GM21423 (cell line): ENCODE results near the gene PHACTR4.
"Not testable (repeated sequence)": the region's sequence is repeated elsewhere in the genome, so short reads cannot be mapped to it uniquely, and the experiment has no call there.

Source experiments
- ATAC-seq: cut with Tn5 transposase; IDR thresholded peaks from one replicate; pipeline ENCODE4 v1.9.1; 2021; ENCODE audit warnings: mild to moderate bottlenecking, moderate library complexity; ENCODE audit not compliant: unreplicated experiment

The PHACTR4 gene

GRCh38 chr1:28482138-28482537 lies 112.6 kb downstream of the PHACTR4 start:
- ATAC-seq = no peak

DNA sequence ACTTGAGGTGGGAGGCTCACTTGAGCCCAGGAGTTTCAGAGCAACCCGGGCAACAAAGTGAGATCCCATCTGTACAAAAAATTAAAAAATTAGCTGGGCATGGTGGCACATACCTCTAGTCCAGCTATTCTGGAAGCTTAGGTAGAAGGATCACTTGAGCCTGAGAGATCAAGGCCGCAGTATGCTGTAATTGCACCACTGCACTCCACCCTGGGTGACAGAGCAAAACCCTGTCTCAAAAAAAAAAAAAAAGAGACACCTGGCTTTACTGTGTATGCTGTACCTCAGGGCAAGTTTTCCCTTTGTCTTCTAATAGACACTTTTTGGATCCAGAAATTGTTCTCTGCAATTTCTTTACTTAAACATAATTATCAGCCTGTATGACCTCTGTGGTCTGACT lies 113.2 kb downstream of the PHACTR4 start:
- no peak for ATAC-seq

- no peak for ATAC-seq
These were observed 125.2 kb downstream of the PHACTR4 start for GRCh38 chr1:28494737-28495136.

- ATAC-seq = no peak
These were observed 130.0 kb downstream of the PHACTR4 start for GRCh38 chr1:28499553-28499952.

DNA sequence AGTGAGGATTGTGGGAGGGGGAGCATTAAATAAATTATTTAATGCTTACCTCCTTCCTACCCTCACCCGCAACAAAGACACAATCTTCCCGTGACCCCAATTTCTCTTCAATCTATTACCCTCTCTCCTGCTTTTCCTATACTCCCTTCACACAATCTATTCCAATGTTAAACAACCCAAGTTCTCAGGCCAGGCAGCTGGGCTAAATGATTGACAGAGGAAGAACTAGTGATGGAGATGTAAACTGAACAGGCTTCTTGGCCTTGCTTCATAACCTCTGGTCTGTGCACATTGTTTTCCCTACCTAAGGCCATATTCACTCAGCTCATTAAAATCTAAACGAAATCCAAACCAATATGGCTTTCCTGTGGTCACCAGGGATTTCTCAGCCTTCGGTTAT lies 132.4 kb downstream of the PHACTR4 start:
- no peak for ATAC-seq

DNA sequence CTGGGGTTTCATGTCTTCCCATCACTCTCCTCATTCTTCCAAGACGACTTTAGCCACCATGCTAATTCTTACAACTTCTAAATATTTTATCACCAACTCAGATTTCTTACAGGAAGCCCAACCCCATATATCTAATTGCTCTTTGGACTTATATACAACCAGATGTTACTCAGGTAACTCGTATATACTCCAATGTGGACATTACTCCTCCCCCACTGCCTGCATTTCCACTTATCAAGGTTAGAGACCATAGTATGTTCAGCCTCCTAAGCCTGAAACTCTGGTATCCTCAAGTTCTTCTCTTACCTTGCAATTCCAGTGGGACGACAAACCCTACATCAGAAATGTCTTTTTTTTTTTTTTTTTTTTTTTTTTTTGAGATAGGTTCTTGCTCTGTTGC lies 133.6 kb downstream of the PHACTR4 start:
- ATAC-seq = no peak

DNA sequence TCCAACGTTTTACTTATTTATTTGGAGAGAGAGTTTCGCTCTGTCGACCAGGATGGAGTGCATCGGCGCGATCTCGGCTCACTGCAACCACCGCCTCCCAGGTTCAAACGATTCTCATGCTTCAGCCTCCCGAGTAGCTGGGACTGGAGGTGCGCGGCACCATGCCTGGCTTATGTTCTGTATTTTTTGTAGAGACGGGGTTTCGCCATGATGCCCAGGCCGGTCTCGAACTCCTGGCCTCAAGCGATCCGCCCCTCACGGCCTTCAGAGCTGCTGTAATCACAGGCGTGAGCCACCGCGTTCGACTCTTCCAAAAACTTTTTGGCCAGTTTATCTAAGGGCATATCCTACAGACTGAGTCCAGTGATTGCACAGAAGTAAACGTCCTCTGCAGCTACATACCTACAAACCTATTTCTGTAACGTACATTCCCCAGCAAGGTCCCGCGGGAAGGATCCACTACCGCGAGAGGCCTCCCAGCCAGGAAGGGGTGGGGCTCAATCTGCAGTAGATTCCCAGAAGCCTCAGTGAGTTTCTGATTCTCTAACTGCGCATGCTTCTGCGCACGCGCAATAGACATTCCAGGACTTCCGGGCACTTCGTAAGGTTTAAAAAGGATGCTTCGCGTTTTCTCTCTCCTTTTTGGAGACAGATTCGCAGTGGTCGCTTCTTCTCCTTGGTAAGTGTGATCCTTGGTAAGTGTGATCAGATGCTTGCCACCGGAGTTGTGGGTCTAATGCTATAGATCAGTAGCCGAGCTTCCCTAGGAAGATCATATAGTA lies 136.1 kb downstream of the PHACTR4 start, which contains the start of gene RCC1:
Gene RCC1, plus strand, starts transcription at position 638 of the 782 bp plus-strand sequence. CDS start 23,824 bp downstream, outside the sequence.
- ATAC-seq = peak; percentile 87

DNA sequence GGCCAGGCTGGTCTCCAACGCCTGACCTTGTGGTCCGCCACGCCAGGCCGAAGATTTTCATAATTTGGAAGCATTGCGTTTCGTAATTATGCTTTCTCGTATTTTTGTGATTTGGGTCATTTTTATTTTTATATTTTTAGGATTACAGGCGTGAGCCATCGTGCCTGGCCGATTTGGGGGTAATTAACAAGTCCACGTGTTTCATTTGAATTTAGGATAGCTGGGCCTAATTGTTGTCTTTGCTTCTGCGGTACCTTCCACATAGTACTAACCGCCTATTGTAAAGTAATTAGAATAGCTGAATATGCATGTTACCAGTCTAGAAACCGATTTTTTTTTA lies 137.3 kb downstream of the PHACTR4 start:
- no peak for ATAC-seq

DNA sequence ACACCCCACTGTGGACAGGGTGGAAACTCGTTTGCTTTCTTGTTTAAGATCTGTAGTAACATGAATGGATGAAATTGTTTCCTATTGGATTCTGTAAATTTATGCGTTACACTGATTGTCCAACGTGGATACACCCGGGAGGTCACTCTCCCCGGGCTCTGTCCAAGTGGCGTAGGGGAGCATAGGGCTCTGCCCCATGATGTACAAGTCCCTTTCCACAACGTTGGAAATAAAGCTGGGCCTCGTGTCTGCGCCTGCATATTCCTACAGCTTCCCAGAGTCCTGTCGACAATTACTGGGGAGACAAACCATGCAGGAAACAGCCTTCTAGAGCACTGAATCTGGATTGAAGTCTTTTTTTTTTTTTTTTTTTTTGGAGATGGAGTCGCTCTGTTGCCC lies 137.7 kb downstream of the PHACTR4 start:
- no peak for ATAC-seq

- no peak for ATAC-seq
These were observed 138.3 kb downstream of the PHACTR4 start for GRCh38 chr1:28507646-28508434.

DNA sequence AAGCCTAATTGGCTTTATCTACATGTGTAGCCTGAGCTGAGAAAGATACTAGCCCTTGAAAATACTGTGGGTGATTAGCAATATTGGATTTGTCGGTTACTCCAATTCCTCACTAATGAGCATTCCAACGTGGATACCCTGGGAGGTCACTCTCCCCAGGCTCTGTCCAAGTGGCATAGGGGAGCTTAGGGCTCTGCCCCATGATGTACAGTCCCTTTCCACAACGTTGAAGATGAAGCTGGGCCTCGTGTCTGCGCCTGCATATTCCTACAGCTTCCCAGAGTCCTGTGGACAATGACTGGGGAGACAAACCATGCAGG lies 138.9 kb downstream of the PHACTR4 start:
- ATAC-seq = no peak

- ATAC-seq = no peak
These were observed 140.2 kb downstream of the PHACTR4 start for GRCh38 chr1:28509705-28510272.

- no peak for ATAC-seq
These were observed 140.9 kb downstream of the PHACTR4 start for GRCh38 chr1:28510273-28510969.

- no peak for ATAC-seq
These were observed 141.5 kb downstream of the PHACTR4 start for GRCh38 chr1:28510970-28511440.

GRCh38 chr1:28512058-28512611 lies 142.6 kb downstream of the PHACTR4 start:
- ATAC-seq = no peak

DNA sequence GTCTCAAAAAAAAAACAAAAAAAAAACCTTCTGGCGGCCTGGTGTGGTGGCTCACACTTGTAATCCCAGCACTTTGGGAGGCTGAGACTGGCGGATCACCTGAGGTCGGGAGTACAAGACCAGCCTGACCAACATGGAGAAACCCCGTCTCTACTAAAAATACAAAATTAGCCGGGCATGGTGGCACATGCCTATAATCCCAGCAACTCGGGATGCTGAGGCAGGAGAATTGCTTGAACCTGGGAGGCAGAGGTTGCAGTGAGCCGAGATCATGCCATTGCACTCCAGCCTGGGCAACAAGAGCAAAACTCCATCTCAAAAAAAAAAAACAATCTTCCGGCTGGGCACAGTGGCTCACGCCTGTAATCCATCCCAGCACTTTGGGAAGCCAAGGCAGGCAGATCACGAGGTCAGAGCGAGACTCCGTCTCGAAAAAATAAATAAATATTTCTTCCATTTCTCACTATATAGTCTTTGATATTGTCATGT lies 144.9 kb downstream of the PHACTR4 start:
- ATAC-seq = not testable (repeated sequence)

DNA sequence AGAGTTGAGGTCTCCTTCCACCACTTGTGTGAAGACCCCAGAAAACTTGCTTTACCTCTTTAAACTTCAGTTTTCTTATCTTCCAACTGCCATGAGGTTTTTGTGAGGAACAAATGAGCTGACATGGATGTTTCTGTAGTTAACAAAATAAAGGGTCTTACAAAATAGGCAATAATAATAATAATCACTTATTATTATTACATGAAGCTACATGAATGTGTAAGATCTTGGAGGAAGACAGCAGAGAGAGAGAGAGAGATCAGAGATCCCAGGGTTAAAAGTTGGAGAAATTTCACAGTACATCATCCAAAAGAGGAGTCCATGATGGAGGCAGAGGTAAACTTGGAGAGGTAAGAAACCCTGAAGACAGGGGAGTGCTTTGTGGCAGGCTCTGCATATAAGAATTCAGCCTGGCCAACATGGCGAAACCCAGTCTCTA lies 147.0 kb downstream of the PHACTR4 start:
- ATAC-seq = no peak

- ATAC-seq = peak; percentile 7
These were observed 148.1 kb downstream of the PHACTR4 start for GRCh38 chr1:28517649-28517999.

- peak; percentile 81 for ATAC-seq
These were observed 148.6 kb downstream of the PHACTR4 start for GRCh38 chr1:28518000-28518744.

DNA sequence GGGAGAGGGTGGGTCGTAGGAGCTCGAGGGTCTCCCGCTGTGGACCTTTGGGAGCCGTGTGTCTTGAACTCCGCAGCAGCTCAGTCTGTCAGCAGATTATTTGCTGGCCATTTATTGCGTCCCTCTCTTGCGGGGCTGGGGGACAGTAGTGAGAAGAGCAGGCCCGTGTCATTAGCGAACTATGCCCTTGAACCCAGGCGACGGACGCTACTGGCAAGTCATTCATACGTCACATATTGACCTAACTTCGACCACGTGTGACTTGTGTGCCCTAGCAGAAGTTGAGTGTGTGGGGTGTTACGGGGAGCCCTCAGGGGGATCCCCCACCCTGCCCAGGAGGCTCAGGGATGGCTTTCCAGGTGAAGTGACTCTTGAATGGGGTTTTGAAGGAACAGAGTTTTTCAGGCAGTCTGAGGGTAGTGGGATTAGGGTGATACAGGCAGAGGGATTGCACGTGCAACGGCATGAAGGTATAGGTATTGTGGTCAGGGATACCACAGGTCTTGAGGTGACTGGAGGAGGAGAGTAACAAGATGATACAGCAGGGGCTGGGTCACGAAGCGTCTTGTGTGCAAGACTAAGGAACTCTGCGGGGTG lies 149.3 kb downstream of the PHACTR4 start:
- ATAC-seq = no peak
